Neural progenitor cell (in vitro differentiated cells): ENCODE results near the gene PDZK1IP1. TPM values are rescaled to one million over a fixed set of nuclear protein-coding genes. Genes with fewer than 3 reads are reported as not detected.
A peak's percentile ranks its signal among the peaks of the same experiment; 100 is the strongest.

ENCODE experiments used
- DNase-seq: peaks from one replicate; pipeline ENCODE4 v3.0.0-alpha.2; 2016; ENCODE audit warnings: low spot score
- H2AFZ ChIP-seq: fragments of 200-600 bp; sonication (generic); replicated peaks from 2 replicates; pipeline ENCODE4 v1.6.1; 2016; ENCODE audit warnings: antibody characterized with exemption
- H3F3A ChIP-seq: fragments of 200-600 bp; sonication (generic); 2 replicates; pipeline ENCODE4 v1.6.1; 2016; ENCODE audit warnings: antibody characterized with exemption, low read depth
- H3K27ac ChIP-seq: fragments of 200-600 bp; sonication (generic); 2 replicates; pipeline ENCODE4 v1.5.1; 2016; ENCODE audit warnings: mild to moderate bottlenecking
- H3K27me3 ChIP-seq: fragments of 200-600 bp; sonication (generic); 2 replicates; pipeline ENCODE4 v1.6.1; 2016; ENCODE audit warnings: mild to moderate bottlenecking, moderate library complexity
- H3K36me3 ChIP-seq: fragments of 200-600 bp; sonication (generic); 2 replicates; pipeline ENCODE4 v1.5.1; 2016
- H3K4me1 ChIP-seq: fragments of 200-600 bp; sonication (generic); 2 replicates; pipeline ENCODE4 v1.6.1; 2016; ENCODE audit warnings: mixed run types
- H3K4me2 ChIP-seq: fragments of 200-600 bp; sonication (generic); 2 replicates; pipeline ENCODE4 v1.6.1; 2016
- H3K4me3 ChIP-seq: fragments of 200-600 bp; sonication (generic); 2 replicates; pipeline ENCODE4 v1.5.1; 2016
- H3K79me2 ChIP-seq: fragments of 200-600 bp; sonication (generic); 2 replicates; pipeline ENCODE4 v1.6.1; 2016; ENCODE audit warnings: low read depth
- H3K9ac ChIP-seq: fragments of 200-600 bp; sonication (generic); 2 replicates; pipeline ENCODE4 v1.6.1; 2016
- H3K9me3 ChIP-seq: fragments of 200-600 bp; sonication (generic); 2 replicates; pipeline ENCODE4 v1.5.1; 2016; ENCODE audit warnings: low read depth
- H4K20me1 ChIP-seq: fragments of 200-600 bp; sonication (generic); 2 replicates; pipeline ENCODE4 v1.6.1; 2016; ENCODE audit warnings: low read depth
- H3K27ac Mint-ChIP-seq: 3 replicates; pipeline ENCODE4 v1.8.0; 2021; ENCODE audit warnings: mixed read lengths
- H3K27me3 Mint-ChIP-seq: 2 replicates; pipeline ENCODE4 v1.8.0; 2022; ENCODE audit warnings: low read depth, mild to moderate bottlenecking, inconsistent platforms, moderate library complexity, mixed read lengths; ENCODE audit not compliant: insufficient read depth
- H3K36me3 Mint-ChIP-seq: 3 replicates; pipeline ENCODE4 v1.8.0; 2021; ENCODE audit warnings: mixed read lengths
- H3K4me1 Mint-ChIP-seq: 3 replicates; pipeline ENCODE4 v1.8.0; 2021; ENCODE audit warnings: mixed read lengths
- H3K4me3 Mint-ChIP-seq: 3 replicates; pipeline ENCODE4 v1.8.0; 2021; ENCODE audit warnings: mild to moderate bottlenecking, moderate library complexity, mixed read lengths
- H3K9me3 Mint-ChIP-seq: 3 replicates; pipeline ENCODE4 v1.8.0; 2020; ENCODE audit warnings: mixed read lengths
- EZH2 ChIP-seq: fragments of 200-600 bp; sonication (generic); IDR thresholded peaks from 2 replicates; pipeline ENCODE4 v1.6.1; 2017; ENCODE audit warnings: antibody characterized with exemption, mild to moderate bottlenecking, moderate library complexity
- EZH2phosphoT487 ChIP-seq: fragments of 200-600 bp; sonication (generic); IDR thresholded peaks from 2 replicates; pipeline ENCODE4 v1.6.1; 2017; ENCODE audit warnings: antibody characterized with exemption
- total RNA-seq: library from RNA; depleted of rRNA; stranded (reverse); fragments of >200 nt; gene quantifications from 2 replicates; pipeline ENCODE4 v1.2.3, GENCODE V29; 2015; ENCODE audit warnings: low replicate concordance
- TF ChIP-seq, protein P1 (sequence below): fragments of 200-600 bp; sonication (generic); IDR thresholded peaks from 2 replicates; pipeline ENCODE4 v1.5.1; 2017; ENCODE audit warnings: antibody characterized with exemption, mild to moderate bottlenecking

The PDZK1IP1 gene
- total RNA-seq, 1 donor from 2014 or later: not detected

DNA sequence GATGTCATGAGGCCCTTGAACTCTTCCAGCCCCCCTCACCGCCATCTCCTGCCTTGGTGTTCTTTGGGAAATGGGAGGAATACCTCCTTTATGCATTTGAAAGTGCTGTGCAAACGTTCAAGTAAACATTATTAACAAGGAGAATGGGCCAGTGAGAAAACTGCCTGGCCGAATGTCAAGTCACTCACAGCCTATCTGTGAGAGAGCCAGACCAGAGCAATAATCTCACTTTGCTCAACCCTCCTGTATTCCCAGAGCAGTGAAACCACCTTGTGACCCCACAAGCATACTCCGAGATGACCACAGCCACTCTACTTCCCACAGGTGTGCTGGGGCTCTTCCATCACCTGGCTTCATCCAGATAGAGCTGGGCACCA, 37.0 kb upstream of the PDZK1IP1 start:
- no peaks in the 10 kb centered on the region for H3K36me3 Mint-ChIP-seq
- Histone ChIP-seq H4K20me1 (peaks cover 63% of the 10 kb centered on the region), H3K27me3 (peaks cover 100% of the 10 kb centered on the region), H3K4me1 (peaks cover 29% of the 10 kb centered on the region), H2AFZ (no peak overlapping the region), H3K9me3 (no peaks in the 10 kb centered on the region), H3K27ac (no peak overlapping the region), H3K79me2 (no peaks in the 10 kb centered on the region), H3K36me3 (no peaks in the 10 kb centered on the region), H3K4me2 (no peak overlapping the region), H3K9ac (no peak overlapping the region), H3F3A (peaks cover 6% of the 10 kb centered on the region), H3K4me3 (no peak overlapping the region)
- TF ChIP-seq EZH2 (no peak), EZH2phosphoT487 (no peak)
- TF ChIP-seq, protein P1, sequence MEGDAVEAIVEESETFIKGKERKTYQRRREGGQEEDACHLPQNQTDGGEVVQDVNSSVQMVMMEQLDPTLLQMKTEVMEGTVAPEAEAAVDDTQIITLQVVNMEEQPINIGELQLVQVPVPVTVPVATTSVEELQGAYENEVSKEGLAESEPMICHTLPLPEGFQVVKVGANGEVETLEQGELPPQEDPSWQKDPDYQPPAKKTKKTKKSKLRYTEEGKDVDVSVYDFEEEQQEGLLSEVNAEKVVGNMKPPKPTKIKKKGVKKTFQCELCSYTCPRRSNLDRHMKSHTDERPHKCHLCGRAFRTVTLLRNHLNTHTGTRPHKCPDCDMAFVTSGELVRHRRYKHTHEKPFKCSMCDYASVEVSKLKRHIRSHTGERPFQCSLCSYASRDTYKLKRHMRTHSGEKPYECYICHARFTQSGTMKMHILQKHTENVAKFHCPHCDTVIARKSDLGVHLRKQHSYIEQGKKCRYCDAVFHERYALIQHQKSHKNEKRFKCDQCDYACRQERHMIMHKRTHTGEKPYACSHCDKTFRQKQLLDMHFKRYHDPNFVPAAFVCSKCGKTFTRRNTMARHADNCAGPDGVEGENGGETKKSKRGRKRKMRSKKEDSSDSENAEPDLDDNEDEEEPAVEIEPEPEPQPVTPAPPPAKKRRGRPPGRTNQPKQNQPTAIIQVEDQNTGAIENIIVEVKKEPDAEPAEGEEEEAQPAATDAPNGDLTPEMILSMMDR: no peak
- no peak for DNase-seq
- H3K4me1 Mint-ChIP-seq: peaks cover 20% of the 10 kb centered on the region
- no peaks in the 10 kb centered on the region for H3K9me3 Mint-ChIP-seq
- H3K27ac Mint-ChIP-seq: no peak overlapping the region
- no peak overlapping the region for H3K4me3 Mint-ChIP-seq
- peaks cover 61% of the 10 kb centered on the region for H3K27me3 Mint-ChIP-seq

DNA sequence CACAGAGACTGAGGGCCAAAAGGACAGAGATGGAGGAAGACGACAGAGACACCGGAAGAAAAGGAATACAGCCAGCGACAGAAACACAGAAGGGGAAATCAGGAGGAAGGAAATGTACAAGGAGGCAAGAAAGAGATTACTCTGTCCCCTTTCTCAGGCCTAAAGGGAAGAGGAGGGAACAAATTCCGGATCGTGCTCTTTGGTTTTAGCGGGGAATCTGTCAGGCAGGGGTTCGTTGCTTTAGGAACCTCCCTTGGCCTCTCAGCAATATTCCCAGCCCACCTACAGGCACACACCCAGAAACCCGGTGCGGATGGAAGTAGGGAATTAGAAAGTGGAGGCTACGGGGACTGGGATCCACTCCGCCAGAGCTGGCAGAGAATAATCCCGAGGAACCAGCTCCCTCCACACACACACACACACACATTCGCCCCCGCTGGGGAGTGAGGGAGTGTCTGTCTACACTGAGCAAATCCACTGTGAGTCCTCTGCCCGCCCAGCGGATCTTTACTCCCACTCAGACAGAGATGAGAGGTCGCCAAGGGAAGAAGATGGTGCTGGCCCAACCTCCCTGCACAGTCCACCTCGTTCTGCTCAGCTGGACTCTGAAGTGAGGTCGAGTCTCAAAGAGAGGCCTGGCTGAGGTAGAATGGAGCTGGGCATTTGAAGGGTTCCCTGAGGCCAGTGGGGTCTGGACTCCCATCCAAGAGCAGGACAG, 36.4 kb upstream of the PDZK1IP1 start:
- peaks cover 60% of the 10 kb centered on the region for H3K27me3 Mint-ChIP-seq
- peak overlapping the region; percentile 75 for H3K4me3 Mint-ChIP-seq
- H3K4me1 Mint-ChIP-seq: peaks cover 15% of the 10 kb centered on the region
- Histone ChIP-seq H3K79me2 (no peaks in the 10 kb centered on the region), H4K20me1 (peaks cover 58% of the 10 kb centered on the region), H2AFZ (no peak overlapping the region), H3K4me1 (peaks cover 26% of the 10 kb centered on the region), H3K27ac (no peak overlapping the region), H3K9me3 (no peaks in the 10 kb centered on the region), H3K27me3 (peaks cover 100% of the 10 kb centered on the region), H3K9ac (no peak overlapping the region), H3F3A (peaks cover 4% of the 10 kb centered on the region), H3K4me2 (peak overlapping the region; percentile 84), H3K36me3 (no peaks in the 10 kb centered on the region), H3K4me3 (peak overlapping the region; percentile 50)
- peak; percentile 42 for DNase-seq
- peak; percentile 62 for TF ChIP-seq EZH2phosphoT487
- TF ChIP-seq, protein P1: no peak
- TF ChIP-seq EZH2: peak; percentile 74
- no peaks in the 10 kb centered on the region for H3K9me3 Mint-ChIP-seq
- H3K27ac Mint-ChIP-seq: no peak overlapping the region
- H3K36me3 Mint-ChIP-seq: no peaks in the 10 kb centered on the region

DNA sequence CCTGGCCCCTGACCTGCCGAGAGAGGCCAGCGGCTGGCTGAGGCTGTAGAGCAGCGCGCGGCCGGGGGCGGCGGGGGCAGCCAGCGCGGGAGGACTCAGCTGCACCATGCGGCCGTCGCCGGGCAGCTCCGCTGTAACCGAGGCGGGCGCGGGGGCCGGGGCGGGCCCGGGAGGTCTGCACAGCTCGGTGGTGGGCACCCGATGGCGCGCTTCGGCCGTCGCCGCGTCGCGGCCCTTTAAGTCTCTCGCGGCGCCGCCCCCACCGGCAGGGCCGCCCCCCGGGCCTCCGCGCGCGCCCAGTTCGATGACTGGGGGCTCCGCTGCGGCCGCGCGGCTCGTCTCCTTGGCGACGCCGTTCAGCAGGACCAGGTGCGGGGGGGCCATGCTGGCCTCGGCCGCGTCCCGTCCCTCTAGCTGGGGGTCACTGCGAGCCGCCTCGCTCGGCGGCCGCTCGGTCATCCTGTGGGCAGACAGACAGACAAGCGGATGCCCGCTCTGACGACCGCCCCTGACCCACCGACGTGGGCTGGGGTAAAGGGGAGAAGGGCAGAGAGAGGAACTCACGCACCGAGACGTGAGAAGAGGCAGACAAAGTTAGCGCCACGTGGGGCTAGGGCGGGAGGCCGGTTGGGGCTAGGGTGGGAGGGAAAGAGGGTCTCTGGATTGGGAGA, 35.7 kb upstream of the PDZK1IP1 start:
- DNase-seq: peak; percentile 76
- peak overlapping the region; percentile 85 for H2AFZ ChIP-seq
- Mint-ChIP-seq H3K4me1 (peaks cover 14% of the 10 kb centered on the region), H3K27me3 (peaks cover 57% of the 10 kb centered on the region), H3K36me3 (no peaks in the 10 kb centered on the region), H3K4me3 (peak overlapping the region; percentile 75), H3K9me3 (no peaks in the 10 kb centered on the region), H3K27ac (no peak overlapping the region)
- H3K9ac ChIP-seq: no peak overlapping the region
- no peaks in the 10 kb centered on the region for H3K79me2 ChIP-seq
- H3K9me3 ChIP-seq: no peaks in the 10 kb centered on the region
- H3F3A ChIP-seq: peaks cover 4% of the 10 kb centered on the region
- H3K4me3 ChIP-seq: peak overlapping the region; percentile 50
- peaks cover 50% of the 10 kb centered on the region for H4K20me1 ChIP-seq
- H3K27ac ChIP-seq: no peak overlapping the region
- peak; percentile 85 for TF ChIP-seq EZH2phosphoT487
- TF ChIP-seq EZH2: peak; percentile 98
- TF ChIP-seq, protein P1: no peak
- peaks cover 100% of the 10 kb centered on the region for H3K27me3 ChIP-seq
- peaks cover 19% of the 10 kb centered on the region for H3K4me1 ChIP-seq
- H3K4me2 ChIP-seq: peak overlapping the region; percentile 84
- no peaks in the 10 kb centered on the region for H3K36me3 ChIP-seq
